Sigmoid colon (tissue), 7 donors: ENCODE data around the gene MAP4. TPM values are rescaled to one million over a fixed set of nuclear protein-coding genes. Genes with fewer than 3 reads are reported as not detected.
A peak's percentile ranks its signal among the peaks of the same experiment; 100 is the strongest.

Experiments
- DNase-seq: peaks from one replicate; pipeline ENCODE4 v3.0.0-alpha.2; 2019
- H3K27ac ChIP-seq, 4 donors: fragments of 200-600 bp; sonication (generic); one replicate each; pipeline ENCODE4 v1.5.1; 2016 to 2019; ENCODE audit warnings: mild to moderate bottlenecking in 1 of 4
- H3K27me3 ChIP-seq, 3 donors: fragments of 200-600 bp; sonication (generic); one replicate each; pipeline ENCODE4 v1.5.1; 2019; ENCODE audit warnings: mild to moderate bottlenecking in 1 of 3
- H3K36me3 ChIP-seq, 4 donors: fragments of 200-600 bp; sonication (generic); one replicate each; pipeline ENCODE4 v1.5.1; 2016 to 2019
- H3K4me1 ChIP-seq, 4 donors: fragments of 200-600 bp; sonication (generic); one replicate each; pipeline ENCODE4 v1.5.1; 2017 to 2019
- H3K4me3 ChIP-seq, 4 donors: fragments of 200-600 bp; sonication (generic); one replicate each; pipeline ENCODE4 v1.5.1; 2017 to 2019; ENCODE audit warnings: mild to moderate bottlenecking in 2 of 4, moderate library complexity in 1 of 4
- H3K9me3 ChIP-seq, 4 donors: fragments of 200-600 bp in 3 of 4; sonication (generic) in 3 of 4; one replicate each; pipeline versions ENCODE4 v1.5.1 to v1.6.1; 2013 to 2019
- CTCF ChIP-seq, 4 experiments: fragments of 450-650 bp in 3 of 4; fragments of 200-600 bp in 1 of 4; IDR thresholded peaks; one replicate each; pipeline ENCODE4 v1.5.1; 2016 to 2019; ENCODE audit warnings: antibody characterized with exemption in 4 of 4, mild to moderate bottlenecking in 3 of 4, moderate library complexity in 2 of 4
- EP300 ChIP-seq, 4 donors: sonication (generic); formaldehyde crosslinking; IDR thresholded peaks; one replicate each; pipeline ENCODE4 v1.6.1; 2017; ENCODE audit warnings: antibody characterized with exemption in 4 of 4
- POLR2A ChIP-seq, 2 donors: fragments of 450-650 bp; IDR thresholded peaks; one replicate each; pipeline ENCODE4 v1.6.1; 2016; ENCODE audit warnings: antibody characterized with exemption in 2 of 2, mild to moderate bottlenecking in 2 of 2, moderate library complexity in 2 of 2
- POLR2AphosphoS5 ChIP-seq, 4 donors: sonication (generic); formaldehyde crosslinking; IDR thresholded peaks; one replicate each; pipeline ENCODE4 v1.6.1; 2017; ENCODE audit warnings: antibody characterized with exemption in 4 of 4
- WGBS, 2 donors: extraction: QIAGEN DNeasy Blood & Tissue Kit; methylation state at CpG; one replicate each; pipeline ENCODE4 v1.1.7; 2013; 5-methylcytosine and 5-hydroxymethylcytosine counted together
- intact Hi-C: fragments of 100-400 bp; cut with DNase I; formaldehyde crosslinking; loops from one replicate; pipeline ENCODE4 v1.15.1; 2023
- polyA plus RNA-seq, 3 donors: library from polyadenylated mRNA; stranded (reverse); fragments of 200-250 nt; gene quantifications; one replicate each; pipeline ENCODE4 v1.2.3, GENCODE V29; 2013
- total RNA-seq, 4 donors: library from RNA; depleted of rRNA; stranded (reverse); fragments of >200 nt; gene quantifications; one replicate each; pipeline ENCODE4 v1.1.0, GENCODE V29; 2016
- donor health status: healthy with polysubstance abuse.
- donor health status: Bipolar disorder and iron deficiency.
- donor health status: healthy.

MAP4 gene
- total and polyA plus RNA-seq, 7 donors = 41.2 to 266 (median 138) TPM

GRCh38 chr3:48057521-48057920, 41.3 kb upstream of the MAP4 start:
- H3K27ac ChIP-seq = peak overlapping the region in 2 of 4 donors; percentile 19 to 38
- no peaks in the 10 kb centered on the region for H3K36me3 ChIP-seq
- WGBS, 2 donors = 69 to 94% methylated on average over 2 of the region's 2 CpGs
- peaks cover 0 to 30% (median 24%) of the 10 kb centered on the region in 4 donors for H3K4me1 ChIP-seq
- H3K4me3 ChIP-seq = no peak overlapping the region
- TF ChIP-seq POLR2A (IDR thresholded peaks at IDR 0.05) (no peak), POLR2AphosphoS5 (IDR thresholded peaks at IDR 0.05) (no peak), CTCF (IDR thresholded peaks at IDR 0.05) (no peak), EP300 (IDR thresholded peaks at IDR 0.05) (no peak)
- H3K9me3 ChIP-seq = no peaks in the 10 kb centered on the region
- intact Hi-C loops = no loop called here
- no peaks in the 10 kb centered on the region for H3K27me3 ChIP-seq
- no peak for DNase-seq

GRCh38 chr3:48047841-48048464, 31.7 kb upstream of the MAP4 start:
- intact Hi-C loops = no loop called here
- Histone ChIP-seq H3K36me3 (peaks cover 0 to 18% (median 4%) of the 10 kb centered on the region in 4 donors), H3K27ac (no peak overlapping the region), H3K27me3 (no peaks in the 10 kb centered on the region), H3K4me1 (peaks cover 0 to 15% (median 10%) of the 10 kb centered on the region in 4 donors), H3K4me3 (no peak overlapping the region), H3K9me3 (no peaks in the 10 kb centered on the region)
- TF ChIP-seq CTCF (IDR thresholded peaks at IDR 0.05) = no peak
- DNase-seq = no peak

- H3K9me3 ChIP-seq = no peaks in the 10 kb centered on the region
- H3K36me3 ChIP-seq = no peaks in the 10 kb centered on the region
- peak overlapping the region in 2 of 4 donors; percentile 12 to 64 for H3K27ac ChIP-seq
- intact Hi-C loops = no loop called here
- WGBS, 2 donors = 91 to 94% methylated on average over 3 of the region's 3 CpGs
- DNase-seq = no peak
- TF ChIP-seq CTCF (IDR thresholded peaks at IDR 0.05) (no peak), POLR2A (IDR thresholded peaks at IDR 0.05) (no peak)
- H3K4me1 ChIP-seq = peaks cover 0 to 34% (median 27%) of the 10 kb centered on the region in 4 donors
- no peaks in the 10 kb centered on the region for H3K27me3 ChIP-seq
- H3K4me3 ChIP-seq = no peak overlapping the region
These were observed 26.0 kb upstream of the MAP4 start for GRCh38 chr3:48042071-48042760.

- no peak for DNase-seq
- intact Hi-C loops = loop anchor here (5.0 kb wide), 1 partner anchor 43 kb away; no protein-coding TSS in a partner anchor
- H3K4me3 ChIP-seq = no peak overlapping the region
- WGBS, 2 donors = 6 to 10% methylated on average over 1 of the region's 1 CpG
- H3K27me3 ChIP-seq = no peaks in the 10 kb centered on the region
- peak overlapping the region; percentile 50 to 70 (median 64) for H3K27ac ChIP-seq
- H3K4me1 ChIP-seq = peaks cover 0 to 59% (median 48%) of the 10 kb centered on the region in 4 donors
- no peaks in the 10 kb centered on the region for H3K9me3 ChIP-seq
- TF ChIP-seq POLR2AphosphoS5 (IDR thresholded peaks at IDR 0.05) (peak in 1 of 4 donors; percentile 7), CTCF (IDR thresholded peaks at IDR 0.05) (no peak)
- H3K36me3 ChIP-seq = no peaks in the 10 kb centered on the region
These were observed 23.4 kb upstream of the MAP4 start for GRCh38 chr3:48039487-48040190.
